ENCODE results near the gene ACTMAP.

DNA sequence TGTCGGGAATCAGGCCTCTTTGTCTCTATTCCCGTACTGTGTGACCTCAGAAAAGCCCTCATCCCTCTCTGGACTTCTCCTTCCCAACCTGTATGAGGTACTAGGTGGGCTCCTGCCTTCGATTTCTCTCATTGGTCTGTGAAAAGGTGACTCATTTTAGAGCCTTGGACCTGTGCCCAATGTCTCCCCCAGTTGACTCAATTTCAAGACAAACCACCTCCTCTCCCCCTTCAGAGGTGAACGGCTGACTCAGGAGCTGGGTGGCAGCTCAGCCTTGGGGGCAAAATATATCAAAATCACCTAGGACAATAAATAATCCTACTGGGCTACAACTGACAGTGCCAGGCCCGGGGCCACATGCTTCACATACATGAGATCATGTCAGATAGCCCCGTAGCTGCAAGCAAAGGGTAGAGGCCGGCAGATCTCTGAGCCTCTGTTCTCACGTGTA lies 34.2 kb downstream of the ACTMAP start:
- TF ChIP-seq EZH2phosphoT487 (IDR thresholded peaks at IDR 0.05), result no peak
- TF ChIP-seq, protein P1, sequence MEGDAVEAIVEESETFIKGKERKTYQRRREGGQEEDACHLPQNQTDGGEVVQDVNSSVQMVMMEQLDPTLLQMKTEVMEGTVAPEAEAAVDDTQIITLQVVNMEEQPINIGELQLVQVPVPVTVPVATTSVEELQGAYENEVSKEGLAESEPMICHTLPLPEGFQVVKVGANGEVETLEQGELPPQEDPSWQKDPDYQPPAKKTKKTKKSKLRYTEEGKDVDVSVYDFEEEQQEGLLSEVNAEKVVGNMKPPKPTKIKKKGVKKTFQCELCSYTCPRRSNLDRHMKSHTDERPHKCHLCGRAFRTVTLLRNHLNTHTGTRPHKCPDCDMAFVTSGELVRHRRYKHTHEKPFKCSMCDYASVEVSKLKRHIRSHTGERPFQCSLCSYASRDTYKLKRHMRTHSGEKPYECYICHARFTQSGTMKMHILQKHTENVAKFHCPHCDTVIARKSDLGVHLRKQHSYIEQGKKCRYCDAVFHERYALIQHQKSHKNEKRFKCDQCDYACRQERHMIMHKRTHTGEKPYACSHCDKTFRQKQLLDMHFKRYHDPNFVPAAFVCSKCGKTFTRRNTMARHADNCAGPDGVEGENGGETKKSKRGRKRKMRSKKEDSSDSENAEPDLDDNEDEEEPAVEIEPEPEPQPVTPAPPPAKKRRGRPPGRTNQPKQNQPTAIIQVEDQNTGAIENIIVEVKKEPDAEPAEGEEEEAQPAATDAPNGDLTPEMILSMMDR (IDR thresholded peaks at IDR 0.05), result no peak
